Nephron (organoid): ENCODE data around the gene ACRV1.

ENCODE experiments used
- H3K27ac Mint-ChIP-seq, 3 experiments: 2 replicates each; pipeline ENCODE4 v1.8.0; 2020; ENCODE audit warnings: mixed read lengths in 3 of 3, mild to moderate bottlenecking in 2 of 3, moderate library complexity in 1 of 3
- H3K27me3 Mint-ChIP-seq: 2 replicates; pipeline ENCODE4 v1.8.0; 2021; ENCODE audit warnings: low read depth, mild to moderate bottlenecking, moderate library complexity, mixed read lengths
- H3K36me3 Mint-ChIP-seq: 2 replicates; pipeline ENCODE4 v1.8.0; 2020; ENCODE audit warnings: low read depth, mixed read lengths
- H3K4me1 Mint-ChIP-seq: 2 replicates; pipeline ENCODE4 v1.8.0; 2020; ENCODE audit warnings: mixed read lengths
- H3K4me3 Mint-ChIP-seq, 3 experiments: 2 replicates each; pipeline ENCODE4 v1.8.0; 2020; ENCODE audit warnings: mild to moderate bottlenecking in 3 of 3, mixed read lengths in 3 of 3, moderate library complexity in 2 of 3
- H3K9me3 Mint-ChIP-seq: 2 replicates; pipeline ENCODE4 v1.8.0; 2020; ENCODE audit warnings: mixed read lengths
- CTCF ChIP-seq, 3 experiments: fragments of 200-600 bp; sonication (generic); IDR thresholded peaks; one replicate each; pipeline ENCODE4 v1.5.0; 2021; ENCODE audit warnings: antibody characterized with exemption in 3 of 3; ENCODE audit not compliant: unreplicated experiment in 3 of 3

Gene ACRV1

DNA sequence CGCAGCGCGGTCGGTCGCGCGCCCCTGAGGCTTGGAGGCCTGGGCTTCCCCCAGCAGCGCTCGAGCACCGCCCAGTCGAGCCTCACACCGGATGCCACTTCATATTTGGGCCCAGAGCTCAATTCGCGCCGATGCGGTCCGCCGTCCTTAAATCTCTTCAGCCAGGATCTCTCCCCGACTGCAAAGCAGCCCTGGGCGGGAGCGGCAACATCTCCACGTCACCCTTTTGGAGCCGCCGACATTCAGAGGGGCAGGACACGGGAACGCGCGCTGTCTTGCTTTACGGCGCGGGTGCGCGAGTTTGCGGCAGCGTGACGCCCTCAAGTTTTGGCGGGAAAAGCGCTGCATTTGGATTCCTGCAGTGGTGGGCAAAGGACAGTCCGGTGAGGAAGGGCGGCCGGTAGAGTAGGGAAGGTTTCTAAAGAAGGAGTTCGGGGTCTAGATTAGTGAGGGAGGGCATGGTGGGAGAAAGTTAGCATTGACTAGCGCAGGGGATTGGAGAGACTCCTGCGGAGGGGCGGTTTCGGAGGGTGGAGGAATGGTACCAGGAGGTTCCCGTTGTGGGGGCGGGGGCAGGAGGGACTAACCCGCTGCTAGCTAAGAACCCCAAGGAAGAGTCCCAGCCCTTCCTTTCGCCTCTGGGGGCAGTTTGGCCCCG is 54.9 kb downstream of the ACRV1 start:
- Mint-ChIP-seq H3K27me3 (no peaks in the 10 kb centered on the region), H3K9me3 (no peaks in the 10 kb centered on the region), H3K36me3 (peaks cover 25% of the 10 kb centered on the region), H3K27ac (peak overlapping the region; percentile 92 to 96 (median 95)), H3K4me3 (peak overlapping the region; percentile 92 to 95 (median 94)), H3K4me1 (peaks cover 20% of the 10 kb centered on the region)
- TF ChIP-seq CTCF (IDR thresholded peaks at IDR 0.05; ENCODE audit: unreplicated experiment in 3 of 3) = no peak

- Mint-ChIP-seq H3K36me3 (peaks cover 30% of the 10 kb centered on the region), H3K4me3 (peak overlapping the region; percentile 92 to 95 (median 94)), H3K27me3 (no peaks in the 10 kb centered on the region), H3K9me3 (no peaks in the 10 kb centered on the region), H3K4me1 (peaks cover 20% of the 10 kb centered on the region), H3K27ac (peak overlapping the region; percentile 92 to 96 (median 95))
- no peak for TF ChIP-seq CTCF (IDR thresholded peaks at IDR 0.05; ENCODE audit: unreplicated experiment in 3 of 3)
Measured at GRCh38 chr11:125625225-125625629, 55.4 kb downstream of the ACRV1 start.

GRCh38 chr11:125624756-125625213 is 55.9 kb downstream of the ACRV1 start, which contains the start of gene CHEK1:
Gene CHEK1 (plus strand): TSS chr11:125625163. CDS start chr11:125626769, 1,606 bp downstream.
- peaks cover 33% of the 10 kb centered on the region for H3K36me3 Mint-ChIP-seq
- H3K4me3 Mint-ChIP-seq = peak within 1 kb of the TSS; percentile 92 to 95 (median 94)
- H3K27ac Mint-ChIP-seq = peak within 1 kb of the TSS; percentile 92 to 96 (median 95)
- no peaks in the 10 kb centered on the region for H3K9me3 Mint-ChIP-seq
- no peaks in the 10 kb centered on the region for H3K27me3 Mint-ChIP-seq
- no peak for TF ChIP-seq CTCF (IDR thresholded peaks at IDR 0.05; ENCODE audit: unreplicated experiment in 3 of 3)
- H3K4me1 Mint-ChIP-seq = peaks cover 20% of the 10 kb centered on the region

GRCh38 chr11:125623064-125623463 is 57.6 kb downstream of the ACRV1 start:
- H3K4me3 Mint-ChIP-seq = peak overlapping the region in 2 of 3 experiments; percentile 24 to 46
- H3K9me3 Mint-ChIP-seq = no peaks in the 10 kb centered on the region
- peaks cover 20% of the 10 kb centered on the region for H3K4me1 Mint-ChIP-seq
- no peak for TF ChIP-seq CTCF (IDR thresholded peaks at IDR 0.05; ENCODE audit: unreplicated experiment in 3 of 3)
- no peaks in the 10 kb centered on the region for H3K27me3 Mint-ChIP-seq
- H3K27ac Mint-ChIP-seq = peak overlapping the region in 1 of 3 experiments; percentile 54
- peaks cover 50% of the 10 kb centered on the region for H3K36me3 Mint-ChIP-seq

DNA sequence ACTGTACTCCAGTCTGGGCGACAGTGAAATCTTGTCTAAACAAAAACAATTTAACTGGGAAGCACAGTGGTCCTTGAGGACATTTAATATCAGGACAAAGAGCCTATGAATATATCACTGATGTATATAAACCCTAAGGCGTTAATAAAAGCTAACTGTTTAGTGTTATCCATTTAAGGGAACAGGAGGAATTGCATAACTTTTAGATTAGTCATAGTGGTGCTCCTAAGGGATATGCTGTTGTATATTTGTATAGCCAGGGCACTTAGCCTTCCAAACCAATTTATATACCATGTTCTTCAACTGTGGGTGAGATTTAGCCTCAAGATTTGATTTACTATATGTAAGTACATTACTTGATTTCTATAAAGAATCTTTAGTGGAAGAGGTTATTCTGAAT is 58.7 kb downstream of the ACRV1 start:
- peak overlapping the region in 1 of 3 experiments; percentile 45 for H3K4me3 Mint-ChIP-seq
- peak overlapping the region in 1 of 3 experiments; percentile 13 for H3K27ac Mint-ChIP-seq
- H3K27me3 Mint-ChIP-seq = no peaks in the 10 kb centered on the region
- peaks cover 12% of the 10 kb centered on the region for H3K4me1 Mint-ChIP-seq
- peaks cover 48% of the 10 kb centered on the region for H3K36me3 Mint-ChIP-seq
- TF ChIP-seq CTCF (IDR thresholded peaks at IDR 0.05; ENCODE audit: unreplicated experiment in 3 of 3) = no peak
- H3K9me3 Mint-ChIP-seq = no peaks in the 10 kb centered on the region
